Measurements from ENCODE around the gene CCNH. TPM values are rescaled to one million over a fixed set of nuclear protein-coding genes. Genes with fewer than 3 reads are reported as not detected.
A peak's percentile ranks its signal among the peaks of the same experiment; 100 is the strongest.

The CCNH gene
- total and polyA plus RNA-seq, 9 of the 15 experiments (the other 6 are each of a cell fraction or from before 2014, with no cell fraction given) = 100 to 213 (median 150) TPM

DNA sequence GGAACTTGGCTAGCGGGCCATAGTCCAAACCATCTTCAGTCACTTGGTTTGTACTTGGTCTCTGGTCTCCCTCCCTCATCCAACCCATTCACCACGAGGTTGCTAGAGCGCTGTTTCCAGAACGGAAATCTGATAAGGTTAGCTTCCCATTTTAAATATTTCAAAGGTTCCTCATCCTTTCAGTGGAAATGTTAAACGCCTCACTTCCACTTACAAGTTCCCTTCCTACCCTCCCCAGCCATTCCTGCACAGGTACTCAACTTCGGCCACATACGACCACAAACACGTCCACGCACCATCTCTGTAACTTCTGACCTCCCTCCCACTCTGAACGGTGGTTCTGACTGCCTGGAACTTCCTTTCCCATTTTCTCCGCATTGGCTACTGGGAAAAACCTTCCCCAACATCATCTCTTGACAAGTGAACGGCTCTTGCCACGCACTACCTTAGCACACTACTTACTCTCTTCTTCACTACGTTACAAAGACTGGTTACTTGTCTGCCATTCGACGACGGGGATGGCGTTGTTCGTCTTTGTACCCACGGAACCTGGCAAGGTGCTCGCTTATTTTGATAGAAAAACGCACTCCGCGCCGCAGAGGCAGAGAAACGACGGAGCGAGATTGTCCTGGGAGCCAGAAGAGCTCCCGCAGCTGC, 629 bp downstream of the CCNH start (continued):
- TF ChIP-seq, protein P1, sequence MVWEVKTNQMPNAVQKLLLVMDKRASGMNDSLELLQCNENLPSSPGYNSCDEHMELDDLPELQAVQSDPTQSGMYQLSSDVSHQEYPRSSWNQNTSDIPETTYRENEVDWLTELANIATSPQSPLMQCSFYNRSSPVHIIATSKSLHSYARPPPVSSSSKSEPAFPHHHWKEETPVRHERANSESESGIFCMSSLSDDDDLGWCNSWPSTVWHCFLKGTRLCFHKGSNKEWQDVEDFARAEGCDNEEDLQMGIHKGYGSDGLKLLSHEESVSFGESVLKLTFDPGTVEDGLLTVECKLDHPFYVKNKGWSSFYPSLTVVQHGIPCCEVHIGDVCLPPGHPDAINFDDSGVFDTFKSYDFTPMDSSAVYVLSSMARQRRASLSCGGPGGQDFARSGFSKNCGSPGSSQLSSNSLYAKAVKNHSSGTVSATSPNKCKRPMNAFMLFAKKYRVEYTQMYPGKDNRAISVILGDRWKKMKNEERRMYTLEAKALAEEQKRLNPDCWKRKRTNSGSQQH (CRISPR knock-in tag; IDR thresholded peaks at IDR 0.05) = peak; percentile 75; the same call in 1 of the 2 replicates
- TF ChIP-seq STAT5B (CRISPR knock-in tag; IDR thresholded peaks at IDR 0.05) (no peak), MYBL2 (IDR thresholded peaks at IDR 0.05; ENCODE audit: low read depth) (peak; percentile 49; the same call in 1 of the 2 replicates), MYBL2 (CRISPR knock-in tag; IDR thresholded peaks at IDR 0.05; ENCODE audit: borderline replicate concordance) (no peak), DMBX1 (CRISPR knock-in tag; IDR thresholded peaks at IDR 0.05; ENCODE audit: borderline replicate concordance) (no peak), NR2F6 (CRISPR knock-in tag; IDR thresholded peaks at IDR 0.05) (no peak), RAD51 (IDR thresholded peaks at IDR 0.05; ENCODE audit: borderline replicate concordance, low read depth) (no peak), CTBP1 (IDR thresholded peaks at IDR 0.05; ENCODE audit: borderline replicate concordance) (0 out of 2 replicates have a peak, but pooled peaks have one; percentile 13), RFX5 (IDR thresholded peaks at IDR 0.05; ENCODE audit: low read depth, low read length) (no peak), JUND (IDR thresholded peaks at IDR 0.05; ENCODE audit: borderline replicate concordance, low read depth, low read length) (no peak), JUND (tag; IDR thresholded peaks at IDR 0.05; ENCODE audit: borderline replicate concordance, low read depth, low read length) (no peak), SLC30A9 (CRISPR knock-in tag; IDR thresholded peaks at IDR 0.05) (no peak), GABPB2 (CRISPR knock-in tag; conservative IDR thresholded peaks at IDR 0.05) (no peak), SAFB (IDR thresholded peaks at IDR 0.05; ENCODE audit: borderline replicate concordance, low read depth, low read length) (no peak), ZNF551 (CRISPR knock-in tag; IDR thresholded peaks at IDR 0.05) (no peak), WHSC1 (IDR thresholded peaks at IDR 0.05; ENCODE audit: low read length) (no peak), ARHGAP35 (IDR thresholded peaks at IDR 0.05; ENCODE audit: partially characterized antibody) (peak; percentile 46), EP400 (IDR thresholded peaks at IDR 0.05) (peak; percentile 78), HDGF (IDR thresholded peaks at IDR 0.05) (no peak), NFATC3 (IDR thresholded peaks at IDR 0.05) (no peak)
- TF ChIP-seq, protein P2, sequence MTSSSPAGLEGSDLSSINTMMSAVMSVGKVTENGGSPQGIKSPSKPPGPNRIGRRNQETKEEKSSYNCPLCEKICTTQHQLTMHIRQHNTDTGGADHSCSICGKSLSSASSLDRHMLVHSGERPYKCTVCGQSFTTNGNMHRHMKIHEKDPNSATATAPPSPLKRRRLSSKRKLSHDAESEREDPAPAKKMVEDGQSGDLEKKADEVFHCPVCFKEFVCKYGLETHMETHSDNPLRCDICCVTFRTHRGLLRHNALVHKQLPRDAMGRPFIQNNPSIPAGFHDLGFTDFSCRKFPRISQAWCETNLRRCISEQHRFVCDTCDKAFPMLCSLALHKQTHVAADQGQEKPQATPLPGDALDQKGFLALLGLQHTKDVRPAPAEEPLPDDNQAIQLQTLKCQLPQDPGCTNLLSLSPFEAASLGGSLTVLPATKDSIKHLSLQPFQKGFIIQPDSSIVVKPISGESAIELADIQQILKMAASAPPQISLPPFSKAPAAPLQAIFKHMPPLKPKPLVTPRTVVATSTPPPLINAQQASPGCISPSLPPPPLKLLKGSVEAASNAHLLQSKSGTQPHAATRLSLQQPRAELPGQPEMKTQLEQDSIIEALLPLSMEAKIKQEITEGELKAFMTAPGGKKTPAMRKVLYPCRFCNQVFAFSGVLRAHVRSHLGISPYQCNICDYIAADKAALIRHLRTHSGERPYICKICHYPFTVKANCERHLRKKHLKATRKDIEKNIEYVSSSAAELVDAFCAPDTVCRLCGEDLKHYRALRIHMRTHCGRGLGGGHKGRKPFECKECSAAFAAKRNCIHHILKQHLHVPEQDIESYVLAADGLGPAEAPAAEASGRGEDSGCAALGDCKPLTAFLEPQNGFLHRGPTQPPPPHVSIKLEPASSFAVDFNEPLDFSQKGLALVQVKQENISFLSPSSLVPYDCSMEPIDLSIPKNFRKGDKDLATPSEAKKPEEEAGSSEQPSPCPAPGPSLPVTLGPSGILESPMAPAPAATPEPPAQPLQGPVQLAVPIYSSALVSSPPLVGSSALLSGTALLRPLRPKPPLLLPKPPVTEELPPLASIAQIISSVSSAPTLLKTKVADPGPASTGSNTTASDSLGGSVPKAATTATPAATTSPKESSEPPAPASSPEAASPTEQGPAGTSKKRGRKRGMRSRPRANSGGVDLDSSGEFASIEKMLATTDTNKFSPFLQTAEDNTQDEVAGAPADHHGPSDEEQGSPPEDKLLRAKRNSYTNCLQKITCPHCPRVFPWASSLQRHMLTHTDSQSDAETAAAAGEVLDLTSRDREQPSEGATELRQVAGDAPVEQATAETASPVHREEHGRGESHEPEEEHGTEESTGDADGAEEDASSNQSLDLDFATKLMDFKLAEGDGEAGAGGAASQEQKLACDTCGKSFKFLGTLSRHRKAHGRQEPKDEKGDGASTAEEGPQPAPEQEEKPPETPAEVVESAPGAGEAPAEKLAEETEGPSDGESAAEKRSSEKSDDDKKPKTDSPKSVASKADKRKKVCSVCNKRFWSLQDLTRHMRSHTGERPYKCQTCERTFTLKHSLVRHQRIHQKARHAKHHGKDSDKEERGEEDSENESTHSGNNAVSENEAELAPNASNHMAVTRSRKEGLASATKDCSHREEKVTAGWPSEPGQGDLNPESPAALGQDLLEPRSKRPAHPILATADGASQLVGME (CRISPR knock-in tag; IDR thresholded peaks at IDR 0.05) = 0 out of 2 replicates have a peak, but pooled peaks have one; percentile 11
- TF ChIP-seq, protein P3, sequence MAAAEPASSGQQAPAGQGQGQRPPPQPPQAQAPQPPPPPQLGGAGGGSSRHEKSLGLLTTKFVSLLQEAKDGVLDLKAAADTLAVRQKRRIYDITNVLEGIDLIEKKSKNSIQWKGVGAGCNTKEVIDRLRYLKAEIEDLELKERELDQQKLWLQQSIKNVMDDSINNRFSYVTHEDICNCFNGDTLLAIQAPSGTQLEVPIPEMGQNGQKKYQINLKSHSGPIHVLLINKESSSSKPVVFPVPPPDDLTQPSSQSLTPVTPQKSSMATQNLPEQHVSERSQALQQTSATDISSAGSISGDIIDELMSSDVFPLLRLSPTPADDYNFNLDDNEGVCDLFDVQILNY (CRISPR knock-in tag; IDR thresholded peaks at IDR 0.05) = 0 out of 2 replicates have a peak, but pooled peaks have one; percentile 17

Measured in K562 (cell line).